MM.1S (cell line): ENCODE measurements around the gene TMSB4X.

Experiments used
- EZH2 ChIP-seq: fragments of 300-600 bp; sonication (generic); optimal IDR thresholded peaks from 2 replicates; pipeline ENCODE3; 2017; ENCODE audit warnings: low read depth, mild to moderate bottlenecking, antibody characterized with exemption, low read length, mixed read lengths
- EZH2phosphoT487 ChIP-seq: fragments of 300-600 bp; sonication (generic); IDR thresholded peaks from 2 replicates; pipeline ENCODE4 v1.6.1; 2018; ENCODE audit warnings: antibody characterized with exemption, low read length
- TF ChIP-seq, protein P1 (sequence below): fragments of 300-600 bp; sonication (generic); IDR thresholded peaks from 2 replicates; pipeline ENCODE4 v1.5.1; 2016; ENCODE audit warnings: antibody characterized with exemption, low read length, mixed read lengths

DNA sequence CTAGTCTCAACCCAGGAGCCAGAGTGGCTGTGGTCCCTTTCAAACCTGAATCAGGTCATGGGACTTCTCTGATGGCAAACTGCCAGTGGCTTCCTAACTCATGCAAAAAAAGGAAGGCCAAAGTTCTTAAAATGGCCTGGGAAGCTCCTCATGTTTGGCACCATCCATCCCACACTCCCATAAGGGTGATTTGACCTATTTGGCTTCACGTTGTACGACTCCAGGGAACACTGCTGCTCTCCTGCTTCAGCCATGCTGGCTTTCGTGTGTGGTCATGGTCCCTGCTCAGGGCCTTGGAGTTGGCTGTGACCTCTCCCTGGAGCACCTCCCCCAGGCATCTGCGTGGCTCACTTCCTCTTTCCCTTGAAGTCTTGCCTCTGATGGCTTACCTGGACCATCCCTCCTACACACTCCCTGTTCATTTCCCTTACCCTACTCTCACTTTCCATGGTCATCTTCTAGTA lies 12.8 kb upstream of the TMSB4X start:
- TF ChIP-seq EZH2 (no peak), EZH2phosphoT487 (no peak)
- TF ChIP-seq, protein P1, sequence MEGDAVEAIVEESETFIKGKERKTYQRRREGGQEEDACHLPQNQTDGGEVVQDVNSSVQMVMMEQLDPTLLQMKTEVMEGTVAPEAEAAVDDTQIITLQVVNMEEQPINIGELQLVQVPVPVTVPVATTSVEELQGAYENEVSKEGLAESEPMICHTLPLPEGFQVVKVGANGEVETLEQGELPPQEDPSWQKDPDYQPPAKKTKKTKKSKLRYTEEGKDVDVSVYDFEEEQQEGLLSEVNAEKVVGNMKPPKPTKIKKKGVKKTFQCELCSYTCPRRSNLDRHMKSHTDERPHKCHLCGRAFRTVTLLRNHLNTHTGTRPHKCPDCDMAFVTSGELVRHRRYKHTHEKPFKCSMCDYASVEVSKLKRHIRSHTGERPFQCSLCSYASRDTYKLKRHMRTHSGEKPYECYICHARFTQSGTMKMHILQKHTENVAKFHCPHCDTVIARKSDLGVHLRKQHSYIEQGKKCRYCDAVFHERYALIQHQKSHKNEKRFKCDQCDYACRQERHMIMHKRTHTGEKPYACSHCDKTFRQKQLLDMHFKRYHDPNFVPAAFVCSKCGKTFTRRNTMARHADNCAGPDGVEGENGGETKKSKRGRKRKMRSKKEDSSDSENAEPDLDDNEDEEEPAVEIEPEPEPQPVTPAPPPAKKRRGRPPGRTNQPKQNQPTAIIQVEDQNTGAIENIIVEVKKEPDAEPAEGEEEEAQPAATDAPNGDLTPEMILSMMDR, result no peak
